Neural cell (in vitro differentiated cells): ENCODE data around the gene CTSZ. TPM values are rescaled to one million over a fixed set of nuclear protein-coding genes. Genes with fewer than 3 reads are reported as not detected.

ENCODE experiments used
- H2AFZ ChIP-seq: fragments of 200-600, 300-800 bp; sonication (generic), shearing (Covaris generic); 2 replicates; pipeline ENCODE4 v1.6.0; 2014; ENCODE audit warnings: low read depth, mild to moderate bottlenecking, antibody characterized with exemption, low read length, moderate library complexity
- H3F3A ChIP-seq: fragments of 200-600 bp; shearing (Covaris generic); 2 replicates; pipeline ENCODE4 v1.6.1; 2016; ENCODE audit warnings: mild to moderate bottlenecking, moderate library complexity, mixed read lengths, antibody characterized with exemption, low read length; ENCODE audit not compliant: insufficient read depth, poor library complexity, severe bottlenecking
- H3K27ac ChIP-seq: fragments of 200-600, 300-800 bp; sonication (generic), shearing (Covaris generic); 2 replicates; pipeline ENCODE4 v1.5.1; 2014; ENCODE audit warnings: mild to moderate bottlenecking, low read length, moderate library complexity
- H3K27me3 ChIP-seq: fragments of 300-800, 200-600 bp; sonication (generic), shearing (Covaris generic); 2 replicates; pipeline ENCODE4 v1.6.0; 2014; ENCODE audit warnings: mild to moderate bottlenecking, low read depth, low read length, moderate library complexity; ENCODE audit not compliant: insufficient read depth
- H3K36me3 ChIP-seq: fragments of 300-800, 200-600 bp; sonication (generic), shearing (Covaris generic); 2 replicates; pipeline ENCODE4 v1.5.1; 2014; ENCODE audit warnings: mild to moderate bottlenecking, antibody characterized with exemption, low read length, moderate library complexity; ENCODE audit not compliant: insufficient read depth
- H3K4me2 ChIP-seq: fragments of 300-800, 200-600 bp; sonication (generic), shearing (Covaris generic); 2 replicates; pipeline ENCODE4 v1.6.0; 2014; ENCODE audit warnings: mild to moderate bottlenecking, low read length
- H3K4me3 ChIP-seq: fragments of 300-800, 200-600 bp; sonication (generic), shearing (Covaris generic); 2 replicates; pipeline ENCODE4 v1.5.1; 2014; ENCODE audit warnings: mild to moderate bottlenecking, low read length, moderate library complexity
- H3K79me2 ChIP-seq: fragments of 200-600 bp; shearing (Covaris generic); replicated peaks from 2 replicates; pipeline ENCODE4 v1.6.0; 2014; ENCODE audit warnings: mild to moderate bottlenecking, low read length, moderate library complexity; ENCODE audit not compliant: insufficient read depth
- H3K9ac ChIP-seq: fragments of 300-800, 200-600 bp; sonication (generic), shearing (Covaris generic); 2 replicates; pipeline ENCODE4 v1.6.1; 2016; ENCODE audit warnings: mild to moderate bottlenecking, low read length, mixed read lengths
- H3K9me2 ChIP-seq: fragments of 200-600 bp; shearing (Covaris generic); 2 replicates; pipeline ENCODE4 v1.6.1; 2016; ENCODE audit warnings: mild to moderate bottlenecking, low read length, mixed read lengths; ENCODE audit not compliant: insufficient read depth
- H3K9me3 ChIP-seq: fragments of 200-600, 300-800 bp; sonication (generic), shearing (Covaris generic); 2 replicates; pipeline ENCODE4 v1.6.1; 2016; ENCODE audit warnings: mild to moderate bottlenecking, mixed run types, low read length, moderate library complexity, mixed read lengths
- H4K20me1 ChIP-seq: fragments of 200-600 bp; shearing (Covaris generic); 2 replicates; pipeline ENCODE4 v1.6.1; 2016; ENCODE audit warnings: mild to moderate bottlenecking, mixed run types; ENCODE audit not compliant: insufficient read depth
- CTCF ChIP-seq: fragments of 450-650 bp; IDR thresholded peaks from 2 replicates; pipeline ENCODE4 v1.5.1; 2014; ENCODE audit warnings: antibody characterized with exemption, mild to moderate bottlenecking, moderate library complexity; ENCODE audit not compliant: poor library complexity, severe bottlenecking
- EP300 ChIP-seq: fragments of 450-650 bp; conservative IDR thresholded peaks from 2 replicates; pipeline ENCODE4 v1.6.1; 2014; ENCODE audit warnings: antibody characterized with exemption, mild to moderate bottlenecking, moderate library complexity; ENCODE audit not compliant: poor library complexity, severe bottlenecking
- EZH2 ChIP-seq: fragments of 200-600, 300-800 bp; shearing (Covaris generic), sonication (generic); IDR thresholded peaks from 2 replicates; pipeline ENCODE4 v1.6.1; 2014; ENCODE audit warnings: antibody characterized with exemption, low read length, borderline replicate concordance, mild to moderate bottlenecking; ENCODE audit not compliant: insufficient read depth, poor library complexity, severe bottlenecking
- MXI1 ChIP-seq: fragments of 450-650 bp; conservative IDR thresholded peaks from 2 replicates; pipeline ENCODE4 v1.6.1; 2014; ENCODE audit warnings: antibody characterized with exemption, mild to moderate bottlenecking; ENCODE audit not compliant: poor library complexity, severe bottlenecking
- POLR2AphosphoS5 ChIP-seq: IDR thresholded peaks from 2 replicates; pipeline ENCODE4 v1.6.1; 2012
- RAD21 ChIP-seq: fragments of 450-650 bp; conservative IDR thresholded peaks from 2 replicates; pipeline ENCODE4 v1.6.1; 2014; ENCODE audit warnings: antibody characterized with exemption, mild to moderate bottlenecking, moderate library complexity
- REST ChIP-seq: IDR thresholded peaks from 2 replicates; pipeline ENCODE4 v1.6.1; 2012; ENCODE audit warnings: borderline replicate concordance
- SMC3 ChIP-seq: fragments of 450-650 bp; conservative IDR thresholded peaks from 2 replicates; pipeline ENCODE4 v1.6.1; 2014; ENCODE audit warnings: antibody characterized with exemption, mild to moderate bottlenecking, moderate library complexity; ENCODE audit not compliant: poor library complexity
- TAF1 ChIP-seq: IDR thresholded peaks from 2 replicates; pipeline ENCODE4 v1.6.1; 2012; ENCODE audit warnings: low read depth
- polyA plus RNA-seq: library from polyadenylated mRNA; depleted of rRNA; stranded (reverse); fragments of >200 nt; gene quantifications from 2 replicates; pipeline ENCODE4 v1.2.3, GENCODE V29; 2014

Gene CTSZ
- polyA plus RNA-seq, 1 donor from 2014 or later, result 0.31 TPM

- peaks cover 4% of the 10 kb centered on the region for H3K79me2 ChIP-seq
- H2AFZ ChIP-seq, result no peak overlapping the region
- H3K9me2 ChIP-seq, result no peaks in the 10 kb centered on the region
- peaks cover 17% of the 10 kb centered on the region for H3K36me3 ChIP-seq
- no peaks in the 10 kb centered on the region for H3F3A ChIP-seq
- H3K4me3 ChIP-seq, result no peak overlapping the region
- no peaks in the 10 kb centered on the region for H4K20me1 ChIP-seq
- TF ChIP-seq MXI1 (no peak), RAD21 (no peak), CTCF (no peak), REST (no peak), EZH2 (no peak)
- no peak overlapping the region for H3K9ac ChIP-seq
- H3K9me3 ChIP-seq, result no peaks in the 10 kb centered on the region
- H3K27ac ChIP-seq, result no peak overlapping the region
- H3K4me2 ChIP-seq, result no peak overlapping the region
- no peaks in the 10 kb centered on the region for H3K27me3 ChIP-seq
These were observed 17.9 kb downstream of the CTSZ start for GRCh38 chr20:58989196-58989595.

GRCh38 chr20:58988565-58988882 is 18.5 kb downstream of the CTSZ start:
- Histone ChIP-seq H3K9ac (no peak overlapping the region), H3K4me2 (no peak overlapping the region), H2AFZ (no peak overlapping the region), H3K9me2 (no peaks in the 10 kb centered on the region), H3K9me3 (no peaks in the 10 kb centered on the region), H3K79me2 (peaks cover 8% of the 10 kb centered on the region), H3F3A (no peaks in the 10 kb centered on the region), H3K27ac (no peak overlapping the region), H3K36me3 (peaks cover 14% of the 10 kb centered on the region), H3K4me3 (no peak overlapping the region), H3K27me3 (no peaks in the 10 kb centered on the region), H4K20me1 (no peaks in the 10 kb centered on the region)
- TF ChIP-seq MXI1 (no peak), SMC3 (no peak), EP300 (no peak), EZH2 (no peak), TAF1 (no peak), POLR2AphosphoS5 (no peak), RAD21 (no peak), CTCF (no peak), REST (no peak)
